DND-41 (cell line): ENCODE results near the gene ALDH18A1.

Source experiments
- ATAC-seq: fragments of 200-7000 bp; cut with Tn5 transposase; 3 replicates; pipeline ENCODE4 v1.9.1; 2021; ENCODE audit warnings: low read depth; ENCODE audit not compliant: insufficient read depth
- DNase-seq: peaks from one replicate; pipeline ENCODE4 v3.0.0-alpha.2; 2020
- H2AFZ ChIP-seq: 2 replicates; pipeline ENCODE4 v1.6.0; 2012; ENCODE audit warnings: low read depth, low read length
- H3K27ac ChIP-seq: 2 replicates; pipeline ENCODE4 v1.5.1; 2012; ENCODE audit warnings: low read length, inconsistent platforms
- H3K27me3 ChIP-seq: fragments of 200-600 bp; sonication (generic); 2 replicates; pipeline ENCODE4 v1.6.0; 2012; ENCODE audit warnings: low read length, mild to moderate bottlenecking, inconsistent platforms; ENCODE audit not compliant: insufficient read depth, poor library complexity
- H3K36me3 ChIP-seq: 2 replicates; pipeline ENCODE4 v1.5.1; 2012; ENCODE audit warnings: low read length, inconsistent platforms; ENCODE audit not compliant: insufficient read depth
- H3K4me1 ChIP-seq: 2 replicates; pipeline ENCODE4 v1.5.1; 2012; ENCODE audit warnings: mild to moderate bottlenecking, low read length; ENCODE audit not compliant: insufficient read depth
- H3K4me2 ChIP-seq: 2 replicates; pipeline ENCODE4 v1.6.0; 2012; ENCODE audit warnings: mild to moderate bottlenecking, moderate library complexity, low read length, inconsistent platforms; ENCODE audit not compliant: insufficient read depth
- H3K4me3 ChIP-seq, 2 experiments: fragments of 200-600 bp in 1 of 2; shearing (Covaris generic) in 1 of 2; 2 replicates each; pipeline ENCODE4 v1.5.1; 2012 to 2016; ENCODE audit warnings: inconsistent platforms in 2 of 2, low read length in 2 of 2, mild to moderate bottlenecking in 2 of 2, low read depth in 1 of 2, moderate library complexity in 1 of 2
- H3K79me2 ChIP-seq: 2 replicates; pipeline ENCODE4 v1.6.0; 2012; ENCODE audit warnings: low read length, inconsistent platforms; ENCODE audit not compliant: insufficient read depth
- H3K9ac ChIP-seq: 2 replicates; pipeline ENCODE4 v1.6.0; 2012; ENCODE audit warnings: low read depth, mild to moderate bottlenecking, inconsistent platforms, low read length, moderate library complexity
- H3K9me3 ChIP-seq: 2 replicates; pipeline ENCODE4 v1.5.1; 2012; ENCODE audit warnings: low read length, moderate library complexity, mild to moderate bottlenecking, inconsistent platforms; ENCODE audit not compliant: insufficient read depth, severe bottlenecking
- H4K20me1 ChIP-seq: 2 replicates; pipeline ENCODE4 v1.6.0; 2012; ENCODE audit warnings: low read length; ENCODE audit not compliant: insufficient read depth
- EZH2 ChIP-seq: IDR thresholded peaks from 3 replicates; pipeline ENCODE4 v1.6.1; 2012; ENCODE audit warnings: borderline replicate concordance, low read depth, mild to moderate bottlenecking, moderate library complexity, low read length, inconsistent platforms; ENCODE audit not compliant: severe bottlenecking
- TF ChIP-seq, protein P1 (sequence below): IDR thresholded peaks from 2 replicates; pipeline ENCODE4 v1.5.1; 2012; ENCODE audit warnings: borderline replicate concordance, low read length, moderate library complexity, mild to moderate bottlenecking; ENCODE audit not compliant: poor library complexity, severe bottlenecking; ENCODE audit errors: extremely low read depth

Gene ALDH18A1

DNA sequence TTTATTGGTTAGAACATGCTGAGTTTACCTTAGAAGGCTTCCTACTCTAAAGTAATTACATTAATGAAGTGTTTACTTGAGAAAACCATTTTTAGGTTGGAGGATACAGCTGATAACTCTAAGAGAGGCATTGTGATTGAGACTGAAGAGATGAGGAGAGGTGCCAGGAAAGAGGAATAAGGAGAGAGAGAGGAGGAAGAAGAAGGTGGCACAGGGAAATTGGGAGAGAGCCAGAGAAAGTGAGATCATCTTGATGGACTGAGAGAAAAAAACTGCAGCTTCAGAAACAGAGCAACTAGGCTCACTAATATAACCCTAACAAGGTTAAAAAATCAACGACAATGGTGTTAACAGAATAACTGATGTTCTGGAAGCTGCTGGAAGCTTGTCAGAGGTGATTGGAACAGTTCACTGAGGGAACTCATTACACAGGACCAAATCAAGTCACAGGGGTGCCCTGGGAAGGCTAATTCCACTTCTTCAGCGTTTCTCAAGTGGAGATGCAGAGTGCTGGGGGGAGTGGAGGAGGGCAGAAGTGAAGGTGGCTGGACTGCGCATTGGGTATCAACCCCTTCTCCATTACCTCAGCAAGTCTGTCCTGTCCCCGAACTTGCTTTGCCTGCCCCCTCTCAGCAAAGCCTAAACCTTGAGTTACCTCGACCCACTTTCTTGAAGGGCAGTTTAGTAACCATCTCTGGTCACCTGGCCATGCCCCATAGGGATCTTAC is 88.4 kb downstream of the ALDH18A1 start:
- Histone ChIP-seq H3K27ac (no peak overlapping the region), H3K27me3 (peaks cover 11% of the 10 kb centered on the region), H3K4me3 (no peak overlapping the region), H3K4me1 (no peaks in the 10 kb centered on the region), H3K9ac (no peak overlapping the region), H3K9me3 (no peaks in the 10 kb centered on the region), H3K79me2 (no peaks in the 10 kb centered on the region), H4K20me1 (no peaks in the 10 kb centered on the region), H3K4me2 (no peak overlapping the region), H3K36me3 (no peaks in the 10 kb centered on the region), H2AFZ (no peak overlapping the region)
- no peak for TF ChIP-seq EZH2
- TF ChIP-seq, protein P1, sequence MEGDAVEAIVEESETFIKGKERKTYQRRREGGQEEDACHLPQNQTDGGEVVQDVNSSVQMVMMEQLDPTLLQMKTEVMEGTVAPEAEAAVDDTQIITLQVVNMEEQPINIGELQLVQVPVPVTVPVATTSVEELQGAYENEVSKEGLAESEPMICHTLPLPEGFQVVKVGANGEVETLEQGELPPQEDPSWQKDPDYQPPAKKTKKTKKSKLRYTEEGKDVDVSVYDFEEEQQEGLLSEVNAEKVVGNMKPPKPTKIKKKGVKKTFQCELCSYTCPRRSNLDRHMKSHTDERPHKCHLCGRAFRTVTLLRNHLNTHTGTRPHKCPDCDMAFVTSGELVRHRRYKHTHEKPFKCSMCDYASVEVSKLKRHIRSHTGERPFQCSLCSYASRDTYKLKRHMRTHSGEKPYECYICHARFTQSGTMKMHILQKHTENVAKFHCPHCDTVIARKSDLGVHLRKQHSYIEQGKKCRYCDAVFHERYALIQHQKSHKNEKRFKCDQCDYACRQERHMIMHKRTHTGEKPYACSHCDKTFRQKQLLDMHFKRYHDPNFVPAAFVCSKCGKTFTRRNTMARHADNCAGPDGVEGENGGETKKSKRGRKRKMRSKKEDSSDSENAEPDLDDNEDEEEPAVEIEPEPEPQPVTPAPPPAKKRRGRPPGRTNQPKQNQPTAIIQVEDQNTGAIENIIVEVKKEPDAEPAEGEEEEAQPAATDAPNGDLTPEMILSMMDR: no peak
- ATAC-seq (no peak), DNase-seq (no peak)

GRCh38 chr10:95566136-95566535 is 90.4 kb downstream of the ALDH18A1 start:
- no peak for ATAC-seq

GRCh38 chr10:95565336-95565735 is 91.2 kb downstream of the ALDH18A1 start:
- Histone ChIP-seq H3K36me3 (no peaks in the 10 kb centered on the region), H3K79me2 (no peaks in the 10 kb centered on the region), H3K9me3 (no peaks in the 10 kb centered on the region), H2AFZ (no peak overlapping the region), H3K4me1 (no peaks in the 10 kb centered on the region), H4K20me1 (no peaks in the 10 kb centered on the region), H3K4me2 (no peak overlapping the region), H3K27me3 (peaks cover 7% of the 10 kb centered on the region), H3K9ac (no peak overlapping the region), H3K4me3 (no peak overlapping the region), H3K27ac (no peak overlapping the region)
- no peak for ATAC-seq
- no peak for DNase-seq
- TF ChIP-seq, protein P1: no peak
- TF ChIP-seq EZH2: no peak

More at GRCh38 chr10:95566136-95566535, 90.4 kb downstream of the ALDH18A1 start:
- no peaks in the 10 kb centered on the region for H3K79me2 ChIP-seq
- peaks cover 7% of the 10 kb centered on the region for H3K27me3 ChIP-seq
- no peaks in the 10 kb centered on the region for H4K20me1 ChIP-seq
- TF ChIP-seq, protein P1: no peak
- no peak for TF ChIP-seq EZH2
- no peak for DNase-seq
- H3K4me2 ChIP-seq: no peak overlapping the region
- H3K36me3 ChIP-seq: no peaks in the 10 kb centered on the region
- no peaks in the 10 kb centered on the region for H3K9me3 ChIP-seq
- no peak overlapping the region for H3K9ac ChIP-seq
- no peak overlapping the region for H3K27ac ChIP-seq
- no peak overlapping the region for H2AFZ ChIP-seq
- H3K4me3 ChIP-seq: no peak overlapping the region
- H3K4me1 ChIP-seq: no peaks in the 10 kb centered on the region
